ENCODE measurements around the gene HEYL.

DNA sequence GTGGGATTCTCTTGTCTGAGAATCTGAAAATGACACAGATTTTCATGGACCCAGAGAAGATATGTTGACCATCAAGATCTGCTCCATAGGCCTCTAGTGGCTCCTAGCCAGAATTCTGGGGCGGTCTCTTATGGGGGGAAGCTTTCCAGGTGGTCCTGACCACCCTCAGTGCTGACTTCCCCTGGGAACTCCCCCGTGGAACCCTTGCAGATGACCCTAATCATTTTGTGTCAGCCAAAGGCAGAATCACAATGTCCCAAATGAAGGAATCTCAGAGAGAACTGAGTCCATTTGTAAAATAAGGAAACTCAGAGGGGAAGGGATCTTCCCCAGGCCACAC lies 3.6 kb downstream of the HEYL start:
- TF ChIP-seq CTCF (IDR thresholded peaks at IDR 0.05), result no peak
- TF ChIP-seq POLR2A (IDR thresholded peaks at IDR 0.05), result no peak
